ENCODE results near the gene HSPA1B.

DNA sequence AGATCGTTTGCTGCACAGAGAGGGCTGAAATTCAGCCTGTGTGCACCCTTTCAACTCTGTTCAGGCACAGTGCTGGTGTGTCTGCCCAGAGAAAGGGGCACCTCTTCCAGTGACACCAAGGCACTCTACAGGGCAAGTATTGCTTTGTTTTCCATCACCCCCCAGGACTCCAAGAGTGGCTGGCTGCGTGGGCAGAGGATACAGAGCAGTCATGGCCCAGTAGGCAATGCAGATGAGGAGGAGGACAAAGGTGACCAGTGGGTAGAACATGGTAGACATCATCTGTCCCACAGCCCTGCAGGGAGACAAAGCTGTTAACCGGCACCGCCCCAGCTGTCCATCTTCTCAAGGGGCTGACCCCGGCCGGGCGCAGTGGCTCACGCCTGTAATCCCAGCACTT, 41.8 kb downstream of the HSPA1B start:
- TF ChIP-seq, protein P1, sequence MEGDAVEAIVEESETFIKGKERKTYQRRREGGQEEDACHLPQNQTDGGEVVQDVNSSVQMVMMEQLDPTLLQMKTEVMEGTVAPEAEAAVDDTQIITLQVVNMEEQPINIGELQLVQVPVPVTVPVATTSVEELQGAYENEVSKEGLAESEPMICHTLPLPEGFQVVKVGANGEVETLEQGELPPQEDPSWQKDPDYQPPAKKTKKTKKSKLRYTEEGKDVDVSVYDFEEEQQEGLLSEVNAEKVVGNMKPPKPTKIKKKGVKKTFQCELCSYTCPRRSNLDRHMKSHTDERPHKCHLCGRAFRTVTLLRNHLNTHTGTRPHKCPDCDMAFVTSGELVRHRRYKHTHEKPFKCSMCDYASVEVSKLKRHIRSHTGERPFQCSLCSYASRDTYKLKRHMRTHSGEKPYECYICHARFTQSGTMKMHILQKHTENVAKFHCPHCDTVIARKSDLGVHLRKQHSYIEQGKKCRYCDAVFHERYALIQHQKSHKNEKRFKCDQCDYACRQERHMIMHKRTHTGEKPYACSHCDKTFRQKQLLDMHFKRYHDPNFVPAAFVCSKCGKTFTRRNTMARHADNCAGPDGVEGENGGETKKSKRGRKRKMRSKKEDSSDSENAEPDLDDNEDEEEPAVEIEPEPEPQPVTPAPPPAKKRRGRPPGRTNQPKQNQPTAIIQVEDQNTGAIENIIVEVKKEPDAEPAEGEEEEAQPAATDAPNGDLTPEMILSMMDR (IDR thresholded peaks at IDR 0.05) = no peak
- TF ChIP-seq POLR2A (IDR thresholded peaks at IDR 0.05) = no peak

Measured in Peyer's patch (tissue), 4 donors.